ENCODE results near the gene METAP1.

GRCh38 chr4:98950925-98951324, 44.6 kb upstream of the METAP1 start:
- TF ChIP-seq POLR2AphosphoS5 (IDR thresholded peaks at IDR 0.05; ENCODE audit: low read depth), result no peak
- TF ChIP-seq EZH2 (IDR thresholded peaks at IDR 0.05; ENCODE audit: low read depth, unreplicated experiment), result no peak

All from GM23338 (cell line).